ENCODE results near the gene CALHM4.

Gene CALHM4

DNA sequence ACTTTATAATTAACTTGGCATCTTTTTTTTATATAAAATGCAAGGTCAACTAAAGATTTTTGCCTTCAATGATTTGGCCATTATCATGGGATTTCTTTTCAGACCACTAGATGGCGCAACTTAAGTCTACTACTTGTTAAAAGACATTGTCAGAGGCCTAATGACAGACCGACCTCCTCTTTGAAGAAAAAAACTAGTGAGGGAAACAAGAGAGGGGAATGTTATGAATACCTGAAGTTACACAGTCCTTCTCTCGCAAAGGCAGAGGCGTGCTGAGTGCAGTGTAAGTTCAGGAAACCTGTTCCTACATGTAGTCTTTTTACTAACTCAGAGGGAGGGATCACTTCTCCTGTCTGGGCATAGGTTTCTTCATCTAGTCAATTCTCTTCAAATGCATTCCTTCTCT is 17.3 kb upstream of the CALHM4 start:
- no peak for DNase-seq (ENCODE audit: low read depth in 1 of 2, low spot score in 1 of 2)

DNA sequence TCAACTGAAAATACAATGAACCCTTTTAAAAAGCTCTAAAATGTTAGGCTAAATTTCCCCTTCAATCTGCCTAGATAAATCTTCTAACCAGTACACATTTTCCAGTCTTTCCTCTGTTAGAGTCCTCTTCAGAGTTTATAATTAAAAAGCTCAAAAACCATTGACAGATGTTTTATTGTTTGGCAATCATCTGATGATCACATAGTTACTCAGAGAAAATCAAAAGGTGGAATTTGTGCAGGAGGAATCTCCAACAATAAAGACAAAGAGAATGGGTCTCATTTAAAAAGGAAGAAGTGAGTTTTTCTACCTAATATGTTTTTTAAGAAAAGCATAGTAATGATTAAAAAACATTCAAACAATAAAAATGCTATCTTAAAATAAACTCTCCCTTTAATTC is 11.1 kb upstream of the CALHM4 start:
- no peak for DNase-seq (ENCODE audit: low read depth in 1 of 2, low spot score in 1 of 2)

DNA sequence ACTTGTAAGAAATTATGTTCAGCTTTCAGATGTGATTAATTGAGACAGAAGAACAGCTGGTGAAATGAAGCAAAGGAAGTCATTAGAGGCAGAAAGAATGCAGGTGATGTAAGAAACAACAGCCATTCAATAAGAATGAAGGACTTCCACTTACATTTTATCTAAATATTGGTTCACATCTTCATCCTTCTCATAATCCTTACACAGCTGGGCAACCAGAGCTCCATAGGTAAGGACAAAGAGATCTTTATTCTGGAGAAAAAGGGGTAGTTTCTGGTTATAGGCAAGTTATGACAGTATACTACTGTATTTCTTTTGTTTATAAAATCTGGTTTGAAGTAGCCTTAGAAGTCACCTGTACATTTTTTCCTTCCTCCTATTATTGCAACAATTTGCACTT is 10.4 kb upstream of the CALHM4 start:
- DNase-seq (ENCODE audit: low read depth in 1 of 2, low spot score in 1 of 2) = no peak

DNA sequence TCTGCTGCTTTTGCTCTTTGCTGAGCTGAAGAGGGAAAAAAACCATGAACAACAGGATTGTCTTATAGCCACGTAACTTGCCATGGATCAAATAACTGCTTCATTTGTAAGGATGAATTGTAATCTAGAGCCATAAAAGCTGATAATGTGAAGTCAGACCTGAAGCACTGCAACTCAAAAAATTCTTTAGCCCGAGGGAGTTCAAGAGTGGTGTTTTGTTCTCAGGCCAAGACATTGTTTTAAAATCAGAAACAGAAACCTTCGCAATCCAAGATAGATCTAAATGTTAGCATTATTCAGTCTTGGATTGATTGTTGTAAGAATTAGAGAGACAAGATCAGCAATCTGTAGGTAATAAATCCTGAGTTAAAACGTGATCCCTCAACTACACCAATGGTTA is 7.9 kb upstream of the CALHM4 start, which contains the start of gene TRAPPC3L:
Gene TRAPPC3L (minus strand): TSS at position 34 of the 400 bp plus-strand sequence. CDS start 170 bp downstream, outside the sequence.
- no peak for DNase-seq (ENCODE audit: low read depth in 1 of 2, low spot score in 1 of 2)

DNA sequence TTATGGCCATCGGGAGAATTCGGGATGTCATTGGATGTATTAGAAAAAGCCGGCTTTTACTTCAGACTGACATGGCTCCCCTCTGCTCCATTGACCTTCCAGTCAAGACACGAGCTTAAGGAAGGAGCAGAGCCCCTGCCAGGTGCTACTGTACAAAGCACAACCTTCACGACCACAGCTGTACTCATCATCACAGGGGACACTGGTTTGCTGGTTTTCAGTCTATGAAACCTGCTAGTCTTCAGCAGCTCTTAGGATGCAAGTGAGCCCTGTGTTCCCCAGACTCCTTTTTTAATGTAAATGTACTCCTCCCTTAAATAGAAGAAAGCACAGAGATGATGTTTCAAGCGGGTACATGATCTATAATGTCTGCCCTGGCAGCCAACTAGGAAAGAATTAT is 6.2 kb upstream of the CALHM4 start:
- no peak for DNase-seq (ENCODE audit: low read depth in 1 of 2, low spot score in 1 of 2)

DNA sequence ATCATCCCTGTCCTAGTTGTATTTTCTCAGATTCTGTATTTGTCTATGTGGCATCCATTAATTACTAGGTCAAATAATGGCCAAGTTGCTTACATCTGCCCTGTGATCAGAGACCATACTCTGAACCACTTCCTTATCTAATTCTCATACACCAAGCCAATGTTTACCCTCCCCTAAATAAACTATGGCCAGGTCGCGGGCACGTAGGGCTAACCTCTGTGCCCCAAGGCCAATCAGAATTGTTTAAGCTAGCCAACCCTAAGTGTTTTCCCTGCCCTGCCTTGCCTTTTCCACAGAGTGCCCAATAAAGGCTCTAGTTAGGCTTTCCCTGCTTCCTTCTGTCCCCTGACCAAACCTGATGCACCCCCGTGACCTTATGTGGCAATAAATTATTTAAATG is 2.8 kb upstream of the CALHM4 start:
- DNase-seq (ENCODE audit: low read depth in 1 of 2, low spot score in 1 of 2) = no peak

DNA sequence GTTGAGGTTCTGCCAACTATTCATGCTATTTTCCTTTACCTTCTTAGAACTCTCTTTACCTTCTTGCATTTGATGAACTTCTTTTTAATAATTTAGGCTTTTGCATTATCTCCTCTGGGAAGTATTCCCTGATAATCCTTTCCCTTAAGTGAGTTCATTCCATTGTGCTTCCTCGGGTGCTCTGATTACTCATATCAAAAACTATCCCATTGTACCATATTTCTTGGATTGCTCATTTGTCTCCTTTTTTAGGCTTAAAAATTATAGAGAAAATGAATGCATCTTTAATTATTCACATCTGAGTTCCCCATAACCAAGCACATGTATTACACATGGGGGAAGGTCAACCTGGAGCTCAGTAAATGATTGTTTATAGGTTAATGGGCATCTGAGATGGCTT is 2.5 kb downstream of the CALHM4 start:
- no peak for DNase-seq (ENCODE audit: low read depth in 1 of 2, low spot score in 1 of 2)

DNA sequence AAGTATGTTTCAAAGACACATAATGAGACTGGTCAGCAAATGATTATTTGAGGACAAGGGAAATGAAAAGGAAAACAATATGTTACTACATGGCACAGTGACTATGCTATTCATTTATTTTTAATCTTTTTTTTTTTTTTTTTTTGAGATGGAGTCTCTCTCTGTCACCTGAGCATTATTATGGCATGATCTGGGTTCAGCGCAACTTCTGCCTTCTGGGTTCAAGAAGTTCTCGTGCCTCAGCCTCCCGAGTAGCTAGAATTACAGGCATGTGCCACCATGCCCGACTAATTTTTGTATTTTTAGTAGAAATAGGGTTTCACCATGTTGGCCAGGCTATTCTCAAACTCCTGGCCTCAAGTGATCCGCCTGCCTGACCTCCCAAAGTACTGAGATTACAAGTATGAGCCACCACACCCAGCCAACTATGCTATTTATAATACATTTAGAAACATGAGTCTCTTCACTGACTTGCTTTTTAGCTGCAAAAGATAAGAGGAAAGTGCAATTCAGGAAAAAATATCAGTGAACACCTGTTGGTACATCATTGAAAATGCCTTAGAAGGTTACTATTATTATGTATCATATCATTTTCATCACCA is 3.4 kb downstream of the CALHM4 start:
- DNase-seq (ENCODE audit: low read depth in 1 of 2, low spot score in 1 of 2) = no peak

DNA sequence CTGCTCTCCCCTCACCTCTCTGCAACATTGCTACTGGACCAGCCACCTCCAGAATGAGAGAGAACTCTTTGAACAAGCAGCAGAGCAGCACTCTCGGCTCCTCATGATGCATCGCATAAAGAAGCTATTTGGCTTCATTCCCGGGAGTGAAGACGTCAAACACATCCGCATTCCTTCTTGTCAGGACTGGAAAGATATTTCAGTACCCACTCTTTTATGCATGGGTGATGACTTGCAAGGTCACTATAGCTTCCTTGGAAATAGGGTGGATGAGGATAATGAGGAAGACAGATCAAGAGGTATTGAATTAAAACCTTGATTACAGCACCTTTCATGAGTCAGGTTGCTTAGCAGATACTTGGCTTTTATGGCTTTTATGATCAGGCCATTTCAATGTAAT is 4.3 kb downstream of the CALHM4 start:
- no peak for DNase-seq (ENCODE audit: low read depth in 1 of 2, low spot score in 1 of 2)

DNA sequence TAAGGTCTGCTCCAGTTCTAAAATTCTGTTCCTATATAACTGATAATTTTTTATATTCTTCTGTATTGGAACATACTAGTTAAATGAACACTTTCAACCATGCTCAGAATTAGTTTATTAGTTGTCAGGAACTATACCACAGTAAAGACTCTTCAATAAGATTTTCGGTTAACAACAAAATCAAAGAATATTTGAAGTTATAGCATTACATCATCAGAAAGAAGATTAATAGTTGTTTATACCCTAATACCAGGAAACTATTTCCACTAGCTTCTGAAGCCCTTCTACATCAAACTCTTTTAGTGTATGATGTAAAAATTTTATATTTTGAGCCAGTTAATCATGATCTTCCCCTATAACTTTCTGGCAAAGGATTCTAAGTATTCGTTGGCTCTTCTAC is 6.6 kb downstream of the CALHM4 start:
- DNase-seq (ENCODE audit: low read depth in 1 of 2, low spot score in 1 of 2) = no peak

DNA sequence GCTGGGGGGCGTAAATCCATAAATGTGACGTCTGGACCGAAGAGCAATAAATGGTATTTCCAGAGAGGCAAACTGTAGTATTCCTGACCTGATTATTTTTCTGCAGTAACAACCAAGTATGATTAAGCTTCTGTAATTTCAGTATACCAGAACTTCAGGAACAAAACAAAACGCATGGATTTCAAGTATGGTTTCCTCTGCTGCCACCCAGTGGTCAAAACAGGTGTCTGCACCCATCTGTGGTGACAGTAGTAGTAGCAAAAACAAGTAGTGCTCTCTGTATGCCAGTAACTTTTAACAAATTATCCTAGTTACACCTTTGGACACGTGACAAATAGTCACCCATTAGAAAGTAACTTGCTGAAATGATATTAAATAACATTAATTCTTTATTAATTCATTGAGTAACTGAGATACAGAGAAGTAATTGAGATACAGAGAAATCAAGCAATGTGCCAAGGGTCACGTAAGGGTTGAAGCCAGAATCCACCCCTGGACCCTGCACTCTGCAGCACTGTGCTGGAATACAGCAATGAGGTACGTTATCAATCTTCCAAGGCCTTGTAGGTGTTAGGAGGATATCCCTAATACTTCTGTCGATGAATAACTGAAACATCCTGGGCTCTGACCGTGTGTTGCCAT is 7.9 kb downstream of the CALHM4 start:
- peak; percentile 21 to 41 for DNase-seq (ENCODE audit: low read depth in 1 of 2, low spot score in 1 of 2)

DNA sequence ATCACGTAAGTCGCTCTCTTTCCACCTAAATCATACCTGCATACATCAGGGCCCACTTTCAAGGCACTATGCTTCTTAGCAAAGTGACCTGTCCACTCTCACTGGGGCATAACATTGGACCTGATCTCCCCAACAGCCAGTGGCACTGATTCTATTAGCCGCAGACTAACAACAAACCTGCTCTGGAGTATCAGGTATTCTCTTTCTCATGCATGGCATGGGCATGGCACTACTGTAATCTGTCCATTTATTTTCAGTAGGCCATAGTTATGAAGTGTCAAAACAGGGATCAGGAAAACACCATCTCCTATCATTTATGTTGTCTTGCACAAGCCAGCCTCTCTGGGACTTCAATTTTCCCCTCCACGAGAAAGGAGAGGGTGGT is 8.5 kb downstream of the CALHM4 start:
- no peak for DNase-seq (ENCODE audit: low read depth in 1 of 2, low spot score in 1 of 2)

DNA sequence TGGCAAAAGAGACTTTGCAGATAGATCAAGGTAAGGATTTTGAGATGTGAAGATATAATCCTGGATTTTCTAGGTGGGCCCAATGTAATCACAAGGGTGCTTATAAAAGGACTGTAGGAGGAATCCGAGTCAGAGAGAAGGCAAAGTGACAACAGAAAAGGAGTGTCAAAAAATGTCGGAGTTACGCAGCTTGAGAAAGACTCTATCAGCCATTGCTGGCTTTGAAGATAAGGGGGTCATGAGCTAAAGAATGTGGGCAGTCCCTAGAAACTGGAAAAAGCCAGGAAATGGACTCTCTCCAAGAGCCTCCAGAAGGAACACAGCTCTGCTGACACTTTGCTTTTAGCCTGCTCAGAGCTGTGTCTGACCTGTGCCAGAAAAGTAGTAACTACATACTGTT is 9.1 kb downstream of the CALHM4 start:
- no peak for DNase-seq (ENCODE audit: low read depth in 1 of 2, low spot score in 1 of 2)

DNA sequence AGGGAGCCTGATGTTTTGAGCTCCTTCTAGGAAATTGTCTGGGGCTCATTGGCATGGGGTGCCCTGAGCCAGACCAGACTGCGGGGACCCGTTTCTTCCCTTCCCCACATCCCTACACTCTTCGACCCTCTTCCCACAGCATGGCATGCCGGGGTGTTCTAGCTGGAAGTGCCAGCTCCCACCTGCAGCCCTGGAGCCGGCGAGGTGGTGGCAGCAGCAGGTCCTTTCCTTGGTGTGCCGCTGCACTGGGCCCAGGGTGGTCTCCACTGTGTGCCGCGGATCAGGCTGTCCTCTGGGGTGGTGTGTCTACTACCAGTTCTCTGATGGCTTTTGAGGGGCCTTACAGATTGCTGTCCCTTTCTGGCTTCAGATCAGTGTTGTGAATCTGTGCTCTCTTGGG is 10.3 kb downstream of the CALHM4 start:
- DNase-seq (ENCODE audit: low read depth in 1 of 2, low spot score in 1 of 2) = no peak

DNA sequence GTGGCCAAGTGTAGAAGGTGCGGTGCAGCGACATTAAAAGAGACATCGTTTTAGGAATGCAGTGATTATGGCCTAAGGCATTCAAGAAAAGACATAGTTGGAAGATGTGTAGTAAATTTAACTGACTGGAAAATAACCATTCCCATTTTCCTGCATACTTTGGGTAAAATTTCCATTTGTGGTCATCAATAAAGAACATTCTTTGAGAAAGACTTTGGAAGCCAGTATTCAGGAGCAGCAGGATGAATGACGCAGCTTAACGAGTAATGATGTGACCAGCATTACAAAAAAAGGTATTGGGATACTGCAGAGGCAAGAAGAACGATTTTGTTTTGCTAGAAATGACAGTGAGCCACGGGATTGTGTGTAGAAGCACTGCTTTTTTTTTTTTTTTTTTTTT is 10.8 kb downstream of the CALHM4 start:
- DNase-seq (ENCODE audit: low read depth in 1 of 2, low spot score in 1 of 2) = no peak

DNA sequence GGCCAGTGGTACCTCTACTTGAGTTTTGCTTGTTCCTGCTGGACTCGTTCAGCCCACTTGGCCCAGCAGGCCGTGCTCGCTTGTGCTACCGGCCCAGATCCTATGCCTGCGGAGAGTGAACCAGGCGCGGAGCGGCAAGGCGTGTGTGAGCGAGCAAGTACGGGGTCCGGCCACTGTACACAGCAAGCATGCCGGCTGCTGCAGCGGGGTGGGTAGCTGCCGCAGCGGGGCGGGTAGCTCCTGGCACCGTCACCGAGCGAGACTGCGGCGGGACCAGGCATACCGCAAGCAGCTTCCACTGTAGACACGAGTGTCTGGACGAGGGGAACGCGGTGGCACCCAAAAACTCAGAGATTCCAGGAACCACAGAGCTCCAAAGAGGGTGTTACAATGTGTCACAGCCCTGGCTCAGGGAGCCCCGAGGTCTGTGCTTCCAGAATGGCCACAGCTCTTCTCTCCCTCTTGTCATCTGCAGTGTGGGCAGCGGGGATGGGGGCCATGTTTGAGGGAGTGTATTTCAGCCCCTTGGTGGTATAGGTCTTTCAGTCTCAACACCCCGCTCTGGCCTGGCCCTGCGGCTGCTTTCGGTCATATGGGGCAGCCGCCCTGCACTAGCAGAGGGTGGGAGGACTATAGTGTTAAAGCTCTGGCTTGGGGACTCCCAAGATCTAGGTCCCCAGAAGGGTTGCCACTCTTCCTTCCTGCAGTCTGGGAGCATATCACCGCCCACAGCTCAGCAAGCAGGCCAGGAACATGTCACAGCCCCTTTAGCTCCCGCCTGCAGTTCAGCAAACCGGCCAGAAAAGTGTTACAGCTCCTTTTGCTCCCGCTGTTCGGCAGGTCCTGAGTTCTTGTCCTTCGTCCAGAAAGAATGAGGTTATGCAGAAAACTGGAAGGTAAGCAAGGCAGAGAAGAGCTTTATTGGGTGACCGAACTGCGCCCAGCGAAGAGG is 11.6 kb downstream of the CALHM4 start:
- no peak for DNase-seq (ENCODE audit: low read depth in 1 of 2, low spot score in 1 of 2)

DNA sequence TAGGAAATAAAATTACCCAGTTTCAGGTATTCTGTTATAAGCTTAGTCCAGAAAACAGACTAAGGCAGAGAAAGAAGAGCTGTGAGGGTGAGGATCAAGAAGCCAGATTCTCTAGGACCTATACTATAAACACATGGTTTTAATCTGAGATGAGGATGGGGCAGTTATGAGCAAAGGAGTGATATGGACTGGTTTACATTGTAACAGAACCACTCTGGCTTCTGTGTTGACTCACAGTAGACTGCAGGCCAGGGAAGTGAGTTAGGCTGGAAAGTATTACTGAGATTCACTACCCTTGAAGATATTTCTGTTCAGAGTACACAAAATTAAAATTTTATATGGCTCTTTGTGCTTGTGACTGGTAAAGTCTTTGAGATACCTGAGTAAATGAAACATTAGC is 14.6 kb downstream of the CALHM4 start:
- no peak for DNase-seq (ENCODE audit: low read depth in 1 of 2, low spot score in 1 of 2)

DNA sequence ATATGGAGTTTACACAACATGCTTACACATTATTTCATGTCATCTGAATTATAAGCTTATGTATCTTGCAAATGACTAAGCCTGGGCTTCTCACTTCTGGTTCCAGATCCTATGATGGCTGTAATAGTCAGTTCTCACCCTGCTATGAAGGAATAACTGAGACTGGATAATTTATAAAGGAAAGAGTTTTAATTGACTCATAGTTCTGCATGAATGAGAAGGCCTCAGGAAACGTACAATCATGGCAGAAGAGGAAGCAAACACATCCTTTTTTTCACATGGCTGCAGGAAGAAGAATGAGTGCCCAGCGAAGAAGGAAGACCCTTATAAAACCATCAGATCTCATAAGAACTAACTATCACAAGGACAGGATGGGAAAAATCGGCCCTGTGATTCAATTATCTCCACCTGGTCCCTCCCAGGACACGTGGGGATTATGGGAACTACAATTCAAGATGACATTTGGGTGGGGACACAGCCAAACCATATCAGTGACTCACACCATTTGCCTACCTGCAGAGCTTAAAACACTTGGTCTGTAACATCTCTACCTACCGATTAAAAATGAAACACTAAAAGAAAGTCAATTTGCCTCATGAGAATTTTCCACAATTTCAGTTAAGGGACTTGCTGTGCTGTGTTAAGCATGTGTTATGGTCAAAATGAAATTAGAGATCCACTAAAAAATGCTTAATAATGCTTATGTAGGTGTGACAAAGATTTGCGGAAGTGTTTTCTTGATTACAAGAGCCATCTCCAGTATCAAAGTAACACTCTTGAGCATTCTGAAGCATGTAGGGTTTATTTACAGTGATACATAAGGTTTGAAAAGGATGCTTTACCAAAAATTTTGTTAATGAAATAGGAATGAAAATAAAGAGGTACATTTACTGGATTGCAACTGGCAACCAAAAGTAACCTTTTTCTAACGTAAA is 15.5 kb downstream of the CALHM4 start:
- no peak for DNase-seq (ENCODE audit: low read depth in 1 of 2, low spot score in 1 of 2)

DNA sequence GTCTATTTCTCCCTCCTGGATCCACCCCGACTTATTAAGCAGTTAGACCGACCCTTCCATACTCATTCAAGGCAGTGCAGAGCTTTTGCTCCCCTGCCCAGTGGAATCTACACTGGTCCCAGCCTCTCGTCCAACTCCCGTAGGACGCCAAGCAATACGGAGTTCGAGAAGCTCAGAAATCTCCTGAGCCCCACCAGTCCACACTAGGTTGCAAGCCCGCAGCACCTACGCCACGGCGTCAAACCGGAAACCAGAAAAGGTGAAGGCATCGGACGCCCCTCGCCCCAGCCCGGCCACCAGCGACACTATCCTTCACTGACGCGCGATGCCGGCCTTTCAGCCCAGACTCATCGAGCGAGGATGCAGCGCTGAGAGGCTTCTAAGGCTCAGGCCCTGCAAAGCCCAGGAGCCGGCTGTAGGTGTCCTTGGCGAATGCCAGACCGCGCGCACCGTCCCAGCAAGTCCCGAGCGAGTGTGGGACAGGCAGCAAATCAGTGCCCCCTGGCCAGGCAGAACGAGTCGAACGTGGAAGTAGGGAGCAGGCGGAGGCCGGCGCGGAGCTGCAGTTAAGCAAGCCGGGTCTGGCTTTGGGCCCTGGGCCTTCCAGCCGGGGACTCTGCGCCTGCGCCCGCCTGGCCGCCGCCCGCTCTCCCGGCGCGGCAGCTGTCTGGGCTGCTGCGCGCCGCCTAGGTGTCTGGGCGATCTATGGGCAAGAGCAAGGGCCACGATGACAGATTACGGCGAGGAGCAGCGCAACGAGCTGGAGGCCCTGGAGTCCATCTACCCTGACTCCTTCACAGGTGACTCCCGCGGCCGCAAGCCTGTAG is 17.5 kb downstream of the CALHM4 start, which contains the start of gene RWDD1:
Gene RWDD1 (plus strand): TSS at position 649 of the 827 bp plus-strand sequence. CDS start 79 bp downstream, at position 728.
- DNase-seq (ENCODE audit: low read depth in 1 of 2, low spot score in 1 of 2) = peak; percentile 93 to 97

DNA sequence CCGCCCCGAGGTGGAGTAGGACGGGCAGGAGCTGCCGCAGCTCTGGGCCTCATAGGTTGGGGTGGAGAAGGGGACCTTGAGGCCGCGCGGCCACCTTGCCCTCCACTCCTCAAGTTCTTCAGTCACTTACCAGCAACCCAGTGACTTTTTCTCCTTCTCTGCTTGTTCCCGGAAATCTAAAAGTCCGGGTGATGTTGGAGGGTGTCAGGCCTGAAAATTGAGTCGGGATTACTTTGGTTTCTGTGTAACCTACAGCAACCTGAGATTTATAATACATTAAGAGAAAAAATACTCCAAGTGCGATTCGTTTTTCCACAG is 18.1 kb downstream of the CALHM4 start:
- DNase-seq (ENCODE audit: low read depth in 1 of 2, low spot score in 1 of 2) = no peak

All from stimulated activated CD4-positive, alpha-beta T cell treated with anti-CD3 and anti-CD28 coated beads, Interleukin-15, amount 100 ng/mL, for 1 hour (primary cell).